ENCODE measurements around the gene DISC1. TPM values are rescaled to one million over a fixed set of nuclear protein-coding genes. Genes with fewer than 3 reads are reported as not detected.

DISC1 gene
- total RNA-seq, 4 donors from 2014 or later = 3.3 to 11.4 (median 4.2) TPM

- DNase-seq = no peak
- no peaks in the 10 kb centered on the region for H3K36me3 ChIP-seq
- no peaks in the 10 kb centered on the region for H3K27me3 ChIP-seq
- H3K4me1 ChIP-seq = peaks cover 0 to 9% (median 0%) of the 10 kb centered on the region in 3 donors
- no peaks in the 10 kb centered on the region for H3K9me3 ChIP-seq
- intact Hi-C loops (cut with DNase I) = no loop called here
- H3K4me3 ChIP-seq = no peak overlapping the region
- WGBS, 2 donors = 66 to 85% methylated on average over 7 of the region's 7 CpGs
- TF ChIP-seq CTCF (IDR thresholded peaks at IDR 0.05) (no peak), POLR2A (IDR thresholded peaks at IDR 0.05) (no peak)
- no peak overlapping the region for H3K27ac ChIP-seq
Observed at GRCh38 chr1:231885209-231885854, 258.7 kb downstream of the DISC1 start.

- Histone ChIP-seq H3K9me3 (no peaks in the 10 kb centered on the region), H3K36me3 (no peaks in the 10 kb centered on the region), H3K4me1 (peaks cover 0 to 3% (median 0%) of the 10 kb centered on the region in 3 donors), H3K4me3 (no peak overlapping the region), H3K27ac (no peak overlapping the region), H3K27me3 (no peaks in the 10 kb centered on the region)
- no peak for TF ChIP-seq CTCF (IDR thresholded peaks at IDR 0.05)
- no peak for TF ChIP-seq POLR2A (IDR thresholded peaks at IDR 0.05)
- no peak for DNase-seq
- 90 to 98% methylated on average over 3 of the region's 3 CpGs for WGBS, 2 donors
- intact Hi-C loops (cut with DNase I) = no loop called here
Observed at GRCh38 chr1:231887166-231887565, 260.6 kb downstream of the DISC1 start.

- no peaks in the 10 kb centered on the region for H3K4me1 ChIP-seq
- H3K9me3 ChIP-seq = no peaks in the 10 kb centered on the region
- DNase-seq = no peak
- no peak overlapping the region for H3K4me3 ChIP-seq
- H3K27ac ChIP-seq = no peak overlapping the region
- H3K27me3 ChIP-seq = no peaks in the 10 kb centered on the region
- 85 to 90% methylated on average over 6 of the region's 6 CpGs for WGBS, 2 donors
- H3K36me3 ChIP-seq = no peaks in the 10 kb centered on the region
- no peak for TF ChIP-seq CTCF (IDR thresholded peaks at IDR 0.05)
- TF ChIP-seq POLR2A (IDR thresholded peaks at IDR 0.05) = no peak
- intact Hi-C loops (cut with DNase I) = no loop called here
Observed at GRCh38 chr1:231887866-231888265, 261.3 kb downstream of the DISC1 start.

- H3K9me3 ChIP-seq = no peaks in the 10 kb centered on the region
Observed at GRCh38 chr1:231890791-231891190, 264.2 kb downstream of the DISC1 start.

GRCh38 chr1:231893400-231894102, 267.0 kb downstream of the DISC1 start:
- WGBS, 2 donors = 89 to 90% methylated on average over 7 of the region's 7 CpGs
- DNase-seq = no peak
- intact Hi-C loops (cut with DNase I) = no loop called here
- Histone ChIP-seq H3K36me3 (no peaks in the 10 kb centered on the region), H3K27ac (no peak overlapping the region), H3K4me3 (no peak overlapping the region), H3K4me1 (peaks cover 0 to 16% (median 0%) of the 10 kb centered on the region in 3 donors), H3K9me3 (no peaks in the 10 kb centered on the region), H3K27me3 (no peaks in the 10 kb centered on the region)
- TF ChIP-seq CTCF (IDR thresholded peaks at IDR 0.05) (no peak), POLR2A (IDR thresholded peaks at IDR 0.05) (no peak)

More at GRCh38 chr1:231890791-231891190, 264.2 kb downstream of the DISC1 start:
- 82 to 98% methylated on average over 4 of the region's 4 CpGs for WGBS, 2 donors
- Histone ChIP-seq H3K27ac (no peak overlapping the region), H3K27me3 (no peaks in the 10 kb centered on the region), H3K4me3 (no peak overlapping the region), H3K36me3 (no peaks in the 10 kb centered on the region), H3K4me1 (no peaks in the 10 kb centered on the region)
- no peak for TF ChIP-seq POLR2A (IDR thresholded peaks at IDR 0.05)
- DNase-seq = no peak
- intact Hi-C loops (cut with DNase I) = no loop called here
